Keratinocyte (primary cell): Measurements from ENCODE around the gene CCDC24. TPM values are rescaled to one million over a fixed set of nuclear protein-coding genes. Genes with fewer than 3 reads are reported as not detected.
A peak's percentile ranks its signal among the peaks of the same experiment; 100 is the strongest.

Source experiments
- DNase-seq: peaks from one replicate; pipeline ENCODE4 v3.0.0-alpha.2; 2011; ENCODE audit warnings: low read depth, missing footprints, low spot score
- FAIRE-seq: peaks from 2 replicates; lab custom pipeline; 2011; peaks lifted over from hg19 to GRCh38; lab: Jason Lieb, UNC
- H2AFZ ChIP-seq: 2 replicates; pipeline ENCODE4 v1.6.0; 2012; ENCODE audit warnings: low read length, control low read depth, inconsistent platforms; ENCODE audit not compliant: control insufficient read depth
- H3K27ac ChIP-seq: 2 replicates; pipeline ENCODE4 v1.5.1; 2011; ENCODE audit warnings: low read length; ENCODE audit not compliant: control insufficient read depth, insufficient read depth
- H3K27me3 ChIP-seq: 3 replicates; pipeline ENCODE4 v1.6.0; 2011; ENCODE audit warnings: low read length; ENCODE audit not compliant: control insufficient read depth, insufficient read depth; ENCODE audit errors: extremely low read depth
- H3K36me3 ChIP-seq, 2 experiments: 2 replicates in 1 of 2; 3 replicates in 1 of 2; pipeline ENCODE4 v1.5.1; 2011; ENCODE audit warnings: low read length in 2 of 2, mild to moderate bottlenecking in 1 of 2; ENCODE audit not compliant: control insufficient read depth in 2 of 2, insufficient read depth in 2 of 2; ENCODE audit errors: extremely low read depth in 1 of 2
- H3K4me1 ChIP-seq: 3 replicates; pipeline ENCODE4 v1.5.1; 2011; ENCODE audit warnings: low read length; ENCODE audit not compliant: control insufficient read depth, insufficient read depth; ENCODE audit errors: extremely low read depth
- H3K4me2 ChIP-seq: 3 replicates; pipeline ENCODE4 v1.6.0; 2011; ENCODE audit warnings: low read depth, low read length; ENCODE audit not compliant: control insufficient read depth, insufficient read depth; ENCODE audit errors: extremely low read depth
- H3K4me3 ChIP-seq, 3 experiments: fragments of 200-600 bp in 1 of 3; sonication (generic) in 1 of 3; 2 replicates in 2 of 3; 3 replicates in 1 of 3; pipeline ENCODE4 v1.5.1; 2011 to 2016; ENCODE audit warnings: low read length in 3 of 3, mild to moderate bottlenecking in 3 of 3, control low read depth in 2 of 3, inconsistent platforms in 1 of 3, low read depth in 1 of 3, mixed read lengths in 1 of 3, mixed run types in 1 of 3, moderate library complexity in 1 of 3; ENCODE audit not compliant: control insufficient read depth in 2 of 3, insufficient read depth in 2 of 3; ENCODE audit errors: extremely low read depth in 1 of 3
- H3K79me2 ChIP-seq: 2 replicates; pipeline ENCODE4 v1.6.0; 2012; ENCODE audit warnings: low read length; ENCODE audit not compliant: control insufficient read depth, insufficient read depth
- H3K9ac ChIP-seq: 3 replicates; pipeline ENCODE4 v1.6.0; 2011; ENCODE audit warnings: low read length; ENCODE audit not compliant: control insufficient read depth, insufficient read depth; ENCODE audit errors: extremely low read depth
- H3K9me1 ChIP-seq: 3 replicates; pipeline ENCODE4 v1.6.0; 2011; ENCODE audit warnings: low read length; ENCODE audit not compliant: control insufficient read depth, insufficient read depth; ENCODE audit errors: extremely low read depth
- H3K9me3 ChIP-seq: 2 replicates; pipeline ENCODE4 v1.5.1; 2012; ENCODE audit warnings: low read depth, low read length; ENCODE audit not compliant: control insufficient read depth
- H4K20me1 ChIP-seq: 3 replicates; pipeline ENCODE4 v1.6.0; 2011; ENCODE audit warnings: low read length; ENCODE audit not compliant: control insufficient read depth, insufficient read depth; ENCODE audit errors: extremely low read depth
- CTCF ChIP-seq, 3 experiments: IDR thresholded peaks in 1 of 3; conservative IDR thresholded peaks in 1 of 3; optimal IDR thresholded peaks in 1 of 3; 2 replicates in 2 of 3; 3 replicates in 1 of 3; pipeline versions ENCODE3 to v1.5.1; 2011; ENCODE audit warnings: low read length in 3 of 3, mild to moderate bottlenecking in 3 of 3, moderate library complexity in 2 of 3, control low read depth in 1 of 3, inconsistent platforms in 1 of 3; ENCODE audit not compliant: insufficient read depth in 2 of 3; ENCODE audit errors: extremely low read depth in 1 of 3
- EZH2 ChIP-seq: IDR thresholded peaks from one replicate; pipeline ENCODE4 v1.6.1; 2012; ENCODE audit warnings: inconsistent platforms, mild to moderate bottlenecking, low read length, moderate library complexity
- dilution Hi-C: fragments of 300-500 bp; cut with MboI; formaldehyde crosslinking; loops from one replicate; pipeline ENCODE4 v1.7.0; 2020; ENCODE audit warnings: low sequenced_read_pairs; ENCODE audit not compliant: extremely low pct_ligation_motif_present
- polyA plus RNA-seq, 5 experiments: library from polyadenylated mRNA; depleted of rRNA in 3 of 5; stranded (reverse) in 3 of 5; stranded (forward) in 1 of 5; unstranded in 1 of 5; fragments of >200 nt; gene quantifications; 1 replicate in 1 of 5; 2 replicates in 3 of 5; 3 replicates in 1 of 5; pipeline versions ENCODE4 v1.2.1 to v1.2.3, GENCODE V29; 2011 to 2012; ENCODE audit warnings: missing spikeins in 2 of 5, low read depth in 1 of 5, low replicate concordance in 1 of 5

Gene CCDC24
- polyA plus RNA-seq, 1 donor (not counting 4 experiments of a cell fraction or from before 2014, with no cell fraction given): 5.2 TPM

DNA sequence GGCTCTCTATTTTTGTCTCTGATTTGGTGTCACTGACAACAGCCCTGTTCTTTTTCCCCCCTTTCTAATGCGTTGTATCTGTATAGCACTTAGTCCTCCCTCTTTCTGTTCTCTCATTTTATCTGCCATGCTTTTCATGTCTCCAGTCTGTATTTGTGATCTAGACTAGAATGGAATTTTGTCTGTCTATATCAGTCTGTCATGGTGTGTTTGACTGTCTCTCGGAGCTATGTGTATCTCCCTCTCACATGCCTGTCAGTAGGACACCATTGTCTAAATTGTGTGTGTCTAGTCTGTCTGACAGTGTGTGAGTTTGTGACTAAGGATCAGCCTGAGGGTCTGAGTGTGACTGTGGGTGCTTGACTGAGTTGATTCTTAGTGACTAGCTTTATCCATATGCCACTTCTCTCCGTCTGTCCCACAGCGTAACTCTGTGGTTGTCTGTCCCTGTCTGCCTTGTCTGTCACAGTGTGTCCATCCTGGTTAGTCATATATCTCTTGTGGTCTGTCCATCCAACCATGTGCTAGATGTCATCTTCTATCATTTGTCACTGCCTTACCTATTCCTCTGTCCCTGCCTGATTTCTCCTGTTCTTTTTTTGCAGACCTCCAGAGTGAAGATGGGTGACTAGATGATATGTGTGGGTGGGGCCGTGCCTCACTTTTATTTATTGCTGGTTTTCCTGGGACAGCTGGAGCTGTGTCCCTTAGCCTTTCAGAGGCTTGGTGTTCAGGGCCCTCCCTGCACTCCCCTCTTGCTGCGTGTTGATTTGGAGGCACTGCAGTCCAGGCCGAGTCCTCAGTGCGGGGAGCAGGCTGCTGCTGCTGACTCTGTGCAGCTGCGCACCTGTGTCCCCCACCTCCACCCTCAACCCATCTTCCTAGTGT is 13.8 kb upstream of the CCDC24 start:
- Histone ChIP-seq H4K20me1 (no peaks in the 10 kb centered on the region), H3K27me3 (no peaks in the 10 kb centered on the region), H3K36me3 (peaks cover 23% of the 10 kb centered on the region in 2 experiments), H3K4me2 (peak overlapping the region; percentile 80), H3K4me3 (no peak overlapping the region), H2AFZ (no peak overlapping the region), H3K4me1 (peaks cover 46% of the 10 kb centered on the region), H3K27ac (no peak overlapping the region), H3K9me1 (no peaks in the 10 kb centered on the region), H3K79me2 (peaks cover 53% of the 10 kb centered on the region), H3K9me3 (no peaks in the 10 kb centered on the region), H3K9ac (no peak overlapping the region)
- DNase-seq: no peak
- FAIRE-seq: no peak
- TF ChIP-seq EZH2 (no peak), CTCF (optimal IDR thresholded peaks at IDR 0.05 in 1 of 3, IDR thresholded peaks at IDR 0.05 in 1 of 3, conservative IDR thresholded peaks at IDR 0.05 in 1 of 3; ENCODE audit: extremely low read depth in 1 of 3, insufficient read depth in 2 of 3, low read length in 3 of 3) (no peak)
- dilution Hi-C loops: no loop called here

DNA sequence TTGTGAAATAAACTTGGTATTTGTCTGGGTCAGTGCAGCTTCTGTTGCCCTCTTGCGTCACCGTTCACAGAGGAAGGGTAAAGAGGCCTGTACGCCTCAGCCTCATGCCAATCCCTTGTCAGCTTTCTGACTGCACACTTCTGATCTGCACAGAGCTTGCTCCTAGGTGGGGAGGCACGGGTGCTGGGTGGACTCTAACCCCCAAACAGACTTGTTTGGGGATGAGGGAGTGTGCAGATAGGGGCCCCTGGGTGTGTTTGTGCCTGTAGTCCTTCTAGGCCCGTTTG is 13.2 kb upstream of the CCDC24 start:
- H3K4me3 ChIP-seq: peak overlapping the region in 1 of 3 experiments; percentile 62
- peaks cover 59% of the 10 kb centered on the region for H3K79me2 ChIP-seq
- peak overlapping the region; percentile 70 for H3K9ac ChIP-seq
- H3K27ac ChIP-seq: no peak overlapping the region
- H3K9me3 ChIP-seq: no peaks in the 10 kb centered on the region
- no peak for DNase-seq
- peaks cover 46% of the 10 kb centered on the region for H3K4me1 ChIP-seq
- H3K27me3 ChIP-seq: no peaks in the 10 kb centered on the region
- H3K9me1 ChIP-seq: no peaks in the 10 kb centered on the region
- dilution Hi-C loops: no loop called here
- FAIRE-seq: no peak
- H3K4me2 ChIP-seq: peak overlapping the region; percentile 80
- H4K20me1 ChIP-seq: no peaks in the 10 kb centered on the region
- no peak for TF ChIP-seq CTCF (optimal IDR thresholded peaks at IDR 0.05 in 1 of 3, IDR thresholded peaks at IDR 0.05 in 1 of 3, conservative IDR thresholded peaks at IDR 0.05 in 1 of 3; ENCODE audit: extremely low read depth in 1 of 3, insufficient read depth in 2 of 3, low read length in 3 of 3)
- TF ChIP-seq EZH2: no peak
- no peak overlapping the region for H2AFZ ChIP-seq
- peaks cover 24 to 27% of the 10 kb centered on the region in 2 experiments for H3K36me3 ChIP-seq
